GM19035 (cell line): Measurements from ENCODE around the gene NEK1.
"Not testable (repeated sequence)": the region's sequence is repeated elsewhere in the genome, so short reads cannot be mapped to it uniquely, and the experiment has no call there.

Experiments
- ATAC-seq: cut with Tn5 transposase; IDR thresholded peaks from one replicate; pipeline ENCODE4 v1.9.1; 2021; ENCODE audit not compliant: unreplicated experiment

NEK1 gene

GRCh38 chr4:169628579-169628978 is 16.2 kb upstream of the NEK1 start:
- no peak for ATAC-seq

GRCh38 chr4:169627307-169627706 is 14.9 kb upstream of the NEK1 start:
- no peak for ATAC-seq

GRCh38 chr4:169626331-169627282 is 14.2 kb upstream of the NEK1 start:
- no peak for ATAC-seq

- no peak for ATAC-seq
Observed at GRCh38 chr4:169625886-169626285, 13.5 kb upstream of the NEK1 start.

GRCh38 chr4:169624012-169624411 is 11.6 kb upstream of the NEK1 start:
- ATAC-seq: not testable (repeated sequence)

- ATAC-seq: no peak
Observed at GRCh38 chr4:169622566-169622965, 10.2 kb upstream of the NEK1 start.

- ATAC-seq: no peak
Observed at GRCh38 chr4:169621731-169622492, 9.5 kb upstream of the NEK1 start.

GRCh38 chr4:169620880-169621248 is 8.5 kb upstream of the NEK1 start:
- ATAC-seq: no peak

- peak; percentile 95 for ATAC-seq
Observed at GRCh38 chr4:169619958-169620879, 7.8 kb upstream of the NEK1 start, which contains the start of gene CLCN3. Gene CLCN3, plus strand, starts transcription at chr4:169620578. Its CDS starts 15,351 bp downstream, at chr4:169635929.

- peak; percentile 52 for ATAC-seq
Observed at GRCh38 chr4:169619518-169619957, 7.2 kb upstream of the NEK1 start.

GRCh38 chr4:169618986-169619385 is 6.6 kb upstream of the NEK1 start:
- ATAC-seq: no peak

- no peak for ATAC-seq
Observed at GRCh38 chr4:169618286-169618685, 5.9 kb upstream of the NEK1 start.

- ATAC-seq: no peak
Observed at GRCh38 chr4:169617306-169617705, 4.9 kb upstream of the NEK1 start.

- no peak for ATAC-seq
Observed at GRCh38 chr4:169616846-169617245, 4.5 kb upstream of the NEK1 start.

GRCh38 chr4:169615467-169616106 is 3.2 kb upstream of the NEK1 start:
- no peak for ATAC-seq

- ATAC-seq: peak; percentile 37
Observed at GRCh38 chr4:169612871-169613859, 782 bp upstream of the NEK1 start.

- no peak for ATAC-seq
Observed at GRCh38 chr4:169611157-169611556, 1.2 kb downstream of the NEK1 start.

GRCh38 chr4:169604903-169605331 is 7.5 kb downstream of the NEK1 start:
- no peak for ATAC-seq
